Breast epithelium (tissue), 4 donors: ENCODE data around the gene RGN. TPM values are rescaled to one million over a fixed set of nuclear protein-coding genes. Genes with fewer than 3 reads are reported as not detected.

Source experiments
- DNase-seq, 2 donors: peaks; one replicate each; pipeline ENCODE4 v3.0.0-alpha.2; 2019; ENCODE audit warnings: low spot score in 2 of 2
- H3K27ac ChIP-seq, 2 donors: fragments of 200-600 bp; sonication (generic) in 1 of 2; one replicate each; pipeline ENCODE4 v1.5.1; 2016 to 2019; ENCODE audit warnings: mild to moderate bottlenecking in 1 of 2
- H3K27me3 ChIP-seq, 2 donors: fragments of 200-600 bp; sonication (generic) in 1 of 2; one replicate each; pipeline versions ENCODE4 v1.5.1 to v1.6.0; 2017 to 2019; ENCODE audit warnings: control low read depth in 1 of 2, mild to moderate bottlenecking in 1 of 2
- H3K36me3 ChIP-seq: fragments of 200-600 bp; one replicate; pipeline ENCODE4 v1.5.1; 2019
- H3K4me1 ChIP-seq, 2 donors: fragments of 200-600 bp; sonication (generic); one replicate each; pipeline ENCODE4 v1.5.1; 2016 to 2019; ENCODE audit warnings: control low read depth in 1 of 2
- H3K4me3 ChIP-seq, 3 donors: fragments of 200-600 bp; sonication (generic); 1 replicate in 2 of 3; 2 replicates in 1 of 3; pipeline ENCODE4 v1.5.1; 2016 to 2019; ENCODE audit warnings: mild to moderate bottlenecking in 3 of 3, moderate library complexity in 2 of 3
- H3K9me3 ChIP-seq, 2 donors: fragments of 200-600 bp; sonication (generic) in 1 of 2; one replicate each; pipeline ENCODE4 v1.5.1; 2016 to 2019; ENCODE audit warnings: control low read depth in 1 of 2
- POLR2A ChIP-seq: fragments of 450-650 bp; IDR thresholded peaks from one replicate; pipeline ENCODE4 v1.6.1; 2016; ENCODE audit warnings: antibody characterized with exemption, mild to moderate bottlenecking, moderate library complexity
- POLR2AphosphoS5 ChIP-seq, 3 donors: sonication (generic); formaldehyde crosslinking; IDR thresholded peaks; one replicate each; pipeline ENCODE4 v1.6.1; 2017; ENCODE audit warnings: antibody characterized with exemption in 3 of 3
- intact Hi-C: fragments of 100-400 bp; cut with DNase I; formaldehyde crosslinking; loops from one replicate; pipeline ENCODE4 v1.15.1; 2023; ENCODE audit warnings: low total_unique reads
- total RNA-seq, 3 donors: library from RNA; depleted of rRNA; stranded (reverse); fragments of >200 nt; gene quantifications; one replicate each; pipeline ENCODE4 v1.1.0, GENCODE V29; 2016
- TF ChIP-seq, protein P1 (sequence below), 3 donors: fragments of 450-650 bp; IDR thresholded peaks; one replicate each; pipeline ENCODE4 v1.5.1; 2016 to 2017; ENCODE audit warnings: antibody characterized with exemption in 3 of 3, mild to moderate bottlenecking in 3 of 3, moderate library complexity in 3 of 3

RGN gene
- total RNA-seq = 1 to 10 TPM; 2.6 to 4.3 (median 3.8) TPM

DNA sequence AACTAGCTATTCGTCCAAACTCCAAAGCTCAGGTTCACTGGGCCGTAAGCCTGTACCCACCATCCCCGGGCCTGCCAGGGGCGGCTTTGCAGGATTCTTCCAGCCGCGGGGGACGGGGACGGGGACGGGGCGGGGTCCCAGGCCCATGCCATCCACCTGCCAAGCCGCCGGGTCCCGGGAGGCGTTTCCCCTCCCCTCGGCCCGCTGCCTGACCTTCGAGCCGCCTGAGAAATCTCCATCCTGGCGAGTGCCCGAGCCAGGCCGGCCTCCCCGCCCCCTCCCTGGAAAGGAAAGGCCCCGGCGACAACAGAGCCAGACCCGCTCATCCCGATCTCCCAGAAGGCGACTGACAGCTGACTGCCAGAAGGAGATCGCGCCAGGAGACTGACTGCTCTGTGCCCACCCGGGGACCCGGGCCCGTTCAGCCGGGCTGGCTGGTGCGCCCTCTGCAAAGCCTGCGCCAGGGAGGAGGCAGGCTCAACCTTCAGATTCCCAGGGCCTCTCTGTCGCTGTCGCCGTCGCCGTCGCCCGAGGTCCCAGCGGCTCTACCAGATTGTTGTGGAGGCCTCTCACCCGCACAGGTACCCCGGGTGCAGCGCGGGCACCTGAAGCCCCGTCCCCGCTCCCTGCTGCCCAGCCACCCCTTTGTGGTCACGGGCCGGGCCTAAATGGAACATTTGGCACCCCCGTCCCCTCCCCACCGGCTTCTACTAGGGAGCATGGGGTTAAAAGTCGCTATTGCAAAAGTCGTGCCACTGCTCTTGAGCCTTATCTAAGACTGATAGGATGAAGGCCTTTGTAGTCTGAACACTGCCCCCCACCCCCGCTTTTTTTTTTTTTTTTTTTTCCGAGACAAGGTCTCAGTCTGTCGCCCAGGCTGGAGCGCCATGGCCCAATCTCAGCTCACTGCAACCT, at the start of gene RGN:
TSS of gene RGN (plus strand) at position 315 of the 915 bp plus-strand sequence. CDS start 2,702 bp downstream, outside the sequence.
- H3K4me1 ChIP-seq = no peaks in the 10 kb centered on the region
- H3K4me3 ChIP-seq = peak within 1 kb of the TSS; percentile 18 to 62 (median 44)
- intact Hi-C loops = no loop called here
- no peaks in the 10 kb centered on the region for H3K9me3 ChIP-seq
- H3K36me3 ChIP-seq = no peaks in the 10 kb centered on the region
- DNase-seq = no peak
- peaks cover 0 to 52% of the 10 kb centered on the region in 2 donors for H3K27me3 ChIP-seq
- no peak for TF ChIP-seq POLR2A
- no peak for TF ChIP-seq POLR2AphosphoS5 (IDR thresholded peaks at IDR 0.05)
- TF ChIP-seq, protein P1, sequence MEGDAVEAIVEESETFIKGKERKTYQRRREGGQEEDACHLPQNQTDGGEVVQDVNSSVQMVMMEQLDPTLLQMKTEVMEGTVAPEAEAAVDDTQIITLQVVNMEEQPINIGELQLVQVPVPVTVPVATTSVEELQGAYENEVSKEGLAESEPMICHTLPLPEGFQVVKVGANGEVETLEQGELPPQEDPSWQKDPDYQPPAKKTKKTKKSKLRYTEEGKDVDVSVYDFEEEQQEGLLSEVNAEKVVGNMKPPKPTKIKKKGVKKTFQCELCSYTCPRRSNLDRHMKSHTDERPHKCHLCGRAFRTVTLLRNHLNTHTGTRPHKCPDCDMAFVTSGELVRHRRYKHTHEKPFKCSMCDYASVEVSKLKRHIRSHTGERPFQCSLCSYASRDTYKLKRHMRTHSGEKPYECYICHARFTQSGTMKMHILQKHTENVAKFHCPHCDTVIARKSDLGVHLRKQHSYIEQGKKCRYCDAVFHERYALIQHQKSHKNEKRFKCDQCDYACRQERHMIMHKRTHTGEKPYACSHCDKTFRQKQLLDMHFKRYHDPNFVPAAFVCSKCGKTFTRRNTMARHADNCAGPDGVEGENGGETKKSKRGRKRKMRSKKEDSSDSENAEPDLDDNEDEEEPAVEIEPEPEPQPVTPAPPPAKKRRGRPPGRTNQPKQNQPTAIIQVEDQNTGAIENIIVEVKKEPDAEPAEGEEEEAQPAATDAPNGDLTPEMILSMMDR (IDR thresholded peaks at IDR 0.05) = no peak
- H3K27ac ChIP-seq = peak within 1 kb of the TSS in 1 of 2 donors; percentile 3

DNA sequence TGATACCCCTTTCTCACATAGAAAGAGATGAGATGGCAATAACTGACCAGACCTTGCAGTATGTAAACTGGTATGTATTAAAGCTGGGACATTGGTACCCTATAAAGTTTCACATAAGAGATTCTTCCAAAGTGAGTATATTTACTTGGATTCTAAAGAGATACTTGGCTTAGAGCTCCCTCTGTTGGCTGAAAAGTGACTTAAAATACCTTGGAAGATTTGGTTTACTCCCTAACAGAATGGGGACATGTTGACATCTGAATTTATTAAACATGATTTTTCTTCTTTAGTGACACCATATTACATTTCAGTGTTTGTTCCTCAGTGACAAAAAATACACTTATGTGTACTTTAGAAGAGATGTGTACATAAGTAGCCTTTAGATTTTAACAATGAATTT, 47.9 kb upstream of the RGN start:
- Histone ChIP-seq H3K4me3 (no peak overlapping the region), H3K9me3 (no peaks in the 10 kb centered on the region), H3K27ac (no peak overlapping the region), H3K27me3 (peaks cover 0 to 27% of the 10 kb centered on the region in 2 donors), H3K36me3 (no peaks in the 10 kb centered on the region), H3K4me1 (no peaks in the 10 kb centered on the region)
- no peak for TF ChIP-seq POLR2A
- TF ChIP-seq, protein P1 (IDR thresholded peaks at IDR 0.05) = peak in 2 of 3 donors; percentile 42 to 50
- no peak for TF ChIP-seq POLR2AphosphoS5 (IDR thresholded peaks at IDR 0.05)
- no peak for DNase-seq
- intact Hi-C loops = no loop called here

- H3K36me3 ChIP-seq = no peaks in the 10 kb centered on the region
- no peak overlapping the region for H3K27ac ChIP-seq
- no peak for DNase-seq
- intact Hi-C loops = loop anchor here (10.0 kb wide), 1 partner anchor 1267 kb away; no protein-coding TSS in a partner anchor
- H3K27me3 ChIP-seq = peaks cover 0 to 8% of the 10 kb centered on the region in 2 donors
- TF ChIP-seq POLR2AphosphoS5 (IDR thresholded peaks at IDR 0.05) = no peak
- TF ChIP-seq POLR2A = no peak
- TF ChIP-seq, protein P1 (IDR thresholded peaks at IDR 0.05) = no peak
- H3K4me3 ChIP-seq = no peak overlapping the region
- no peaks in the 10 kb centered on the region for H3K4me1 ChIP-seq
- peaks cover under 1 to 8% of the 10 kb centered on the region in 2 donors for H3K9me3 ChIP-seq
Measured at GRCh38 chrX:47047989-47048388, 30.3 kb upstream of the RGN start.

GRCh38 chrX:47059142-47059874, 18.9 kb upstream of the RGN start:
- no peak for DNase-seq
- Histone ChIP-seq H3K27ac (no peak overlapping the region), H3K4me1 (no peaks in the 10 kb centered on the region), H3K36me3 (no peaks in the 10 kb centered on the region), H3K4me3 (no peak overlapping the region), H3K9me3 (no peaks in the 10 kb centered on the region), H3K27me3 (peaks cover 0 to 59% of the 10 kb centered on the region in 2 donors)
- intact Hi-C loops = no loop called here
- TF ChIP-seq, protein P1 (IDR thresholded peaks at IDR 0.05) = no peak
- TF ChIP-seq POLR2A (no peak), POLR2AphosphoS5 (IDR thresholded peaks at IDR 0.05) (no peak)
